Heart right ventricle (tissue), 16 donors: ENCODE measurements around the gene C11orf52. TPM values are rescaled to one million over a fixed set of nuclear protein-coding genes. Genes with fewer than 3 reads are reported as not detected.

Experiments
- ATAC-seq, 8 donors: fragments of 200-7000 bp; cut with Tn5 transposase; one replicate each; pipeline ENCODE4 v1.9.1; 2020; ENCODE audit warnings: mild to moderate bottlenecking in 8 of 8, moderate library complexity in 8 of 8, moderate number of reproducible peaks in 1 of 8
- DNase-seq, 2 donors: peaks; one replicate each; pipeline ENCODE4 v3.0.0-alpha.2; 2020
- H3K27ac ChIP-seq, 10 donors: fragments of 200-600 bp; sonication (generic) in 2 of 10; one replicate each; pipeline versions ENCODE4 v1.5.0 to v1.8.0; 2020 to 2022; ENCODE audit warnings: mild to moderate bottlenecking in 3 of 10
- H3K27me3 ChIP-seq, 7 donors: fragments of 200-600 bp; one replicate each; pipeline ENCODE4 v1.8.0; 2021 to 2022; ENCODE audit warnings: mild to moderate bottlenecking in 2 of 7
- H3K36me3 ChIP-seq, 9 donors: fragments of 200-600 bp; sonication (generic) in 1 of 9; one replicate each; pipeline versions ENCODE4 v1.5.0 to v1.8.0; 2020 to 2022; ENCODE audit warnings: mild to moderate bottlenecking in 2 of 9
- H3K4me1 ChIP-seq, 9 donors: fragments of 200-600 bp; sonication (generic) in 1 of 9; one replicate each; pipeline versions ENCODE4 v1.5.0 to v1.8.0; 2020 to 2022; ENCODE audit warnings: mild to moderate bottlenecking in 4 of 9
- H3K4me3 ChIP-seq, 10 donors: fragments of 200-600 bp; sonication (generic) in 2 of 10; one replicate each; pipeline versions ENCODE4 v1.5.0 to v1.8.0; 2020 to 2022; ENCODE audit warnings: mild to moderate bottlenecking in 7 of 10, moderate library complexity in 2 of 10
- H3K9me3 ChIP-seq, 11 donors: fragments of 200-600 bp in 10 of 11; sonication (generic) in 2 of 11; one replicate each; pipeline versions ENCODE4 v1.5.0 to v1.8.0; 2013 to 2022; ENCODE audit warnings: mild to moderate bottlenecking in 2 of 11, control low read depth in 1 of 11, moderate library complexity in 1 of 11
- CTCF ChIP-seq, 9 donors: fragments of 200-600 bp; sonication (generic) in 2 of 9; IDR thresholded peaks; one replicate each; pipeline versions ENCODE4 v1.5.0 to v1.8.0; 2021 to 2022; ENCODE audit warnings: antibody characterized with exemption in 9 of 9, mild to moderate bottlenecking in 5 of 9, moderate library complexity in 1 of 9
- WGBS, 2 donors: extraction: QIAGEN DNeasy Blood & Tissue Kit; methylation state at CpG; one replicate each; pipeline ENCODE4 v1.1.7; 2013; ENCODE audit warnings: inconsistent platforms in 1 of 2; 5-methylcytosine and 5-hydroxymethylcytosine counted together
- intact Hi-C, 10 donors: fragments of 100-400 bp; cut with DNase I; formaldehyde crosslinking; loops; one replicate each; pipeline versions ENCODE4 v1.11.1 to v1.14.2; 2022
- polyA plus RNA-seq, 2 donors: library from polyadenylated mRNA; stranded (reverse); fragments of 200-250 nt; gene quantifications; one replicate each; pipeline ENCODE4 v1.2.3, GENCODE V29; 2013
- total RNA-seq, 10 donors: library from RNA; stranded (reverse); fragmentation: NEBNext Ultra II Directional in 3 of 10; extraction: Animal tissue kit (Norgen Biotek cat#: 25700) in 3 of 10; gene quantifications; one replicate each; pipeline versions ENCODE4 v1.2.1 to v1.2.4, GENCODE V29; 2021 to 2023
- donor health status: Arrhythmogenic right ventricular cardiomyopathy.
- donor health status: ischemic (EF 13 %, LVEDD 7.1; RV severe dilation, severe dysfunction).
- donor health status: healthy with polysubstance abuse.
- donor health status: DM: no; HTN: yes; CAD: no.
- donor health status: DM: no; HTN: no; CAD: no.
- donor health status: ischemic (EF 25% LVEDD 6.9; RV normal size, moderate dysfunction).
- donor health status: ischemic (EF 25% LVEDD 5.7; RV mildly dilated, moderate dysfunction).
- donor health status: healthy.
- donor health status: DM: yes; HTN: yes; CAD: no.
- donor health status: Ischemic cardiomyopathy.
- donor health status: ischemic (EF 35%, LVEDD 5.7; RV mildly dilated, moderate dysfunction).
- donor health status: nonischemic (EF 11% LVEDD 7.7; RV severe dilation, severe dysfunction).
- donor health status: DM: yes; HTN: yes; CAD: no.
- donor health status: PGD.
- donor health status: ischemic (EF 29% LVEDD 5.4; RV normal size, mild dysfunction).
- donor health status: nonischemic (EF 23%, LVEDD 6.1; RV moderate dilation, normal function).

C11orf52 gene
- total and polyA plus RNA-seq, 12 donors = 0.48 to 4.1 (median 2.1) TPM

DNA sequence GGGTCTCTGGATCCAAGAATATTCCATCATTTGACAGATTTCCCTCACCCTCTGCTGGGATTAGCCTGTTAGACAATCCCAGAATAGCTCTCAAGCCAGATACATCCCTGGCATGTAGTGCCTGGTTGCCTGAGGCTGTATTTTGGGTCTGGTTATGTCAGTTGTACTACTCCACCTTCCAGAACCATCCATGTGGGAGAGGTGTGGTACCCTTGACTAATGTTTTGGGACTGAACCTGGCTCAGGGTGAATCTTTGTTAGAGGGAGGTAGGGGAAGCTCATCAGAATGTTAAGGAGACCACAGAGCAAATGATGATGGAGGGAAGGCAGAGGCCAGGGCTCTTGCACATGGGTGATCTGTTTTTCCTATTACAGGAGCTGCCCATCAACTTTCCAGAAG lies 5.2 kb downstream of the C11orf52 start:
- no peak for TF ChIP-seq CTCF (IDR thresholded peaks at IDR 0.05)
- Histone ChIP-seq H3K27me3 (no peaks in the 10 kb centered on the region), H3K9me3 (no peaks in the 10 kb centered on the region), H3K27ac (peak overlapping the region; percentile 70 to 95 (median 91)), H3K4me1 (peaks cover 5 to 58% (median 41%) of the 10 kb centered on the region in 9 donors), H3K36me3 (no peaks in the 10 kb centered on the region), H3K4me3 (peak overlapping the region in 3 of 10 donors; percentile 31 to 43 (median 34))
- DNase-seq (no peak), ATAC-seq (peak in 1 of 8 donors; percentile 27)
- intact Hi-C loops = loop anchor here in 4 of 10 donors (5.0 to 10.0 kb wide), 3 partner anchors 47 to 161 kb away; partner anchors contain the start of genes CFAP68 (in 3 of the 4), FDXACB1 (in 3 of the 4), ALG9 (in 2 of the 4) and SDHD (in 1 of the 4)

DNA sequence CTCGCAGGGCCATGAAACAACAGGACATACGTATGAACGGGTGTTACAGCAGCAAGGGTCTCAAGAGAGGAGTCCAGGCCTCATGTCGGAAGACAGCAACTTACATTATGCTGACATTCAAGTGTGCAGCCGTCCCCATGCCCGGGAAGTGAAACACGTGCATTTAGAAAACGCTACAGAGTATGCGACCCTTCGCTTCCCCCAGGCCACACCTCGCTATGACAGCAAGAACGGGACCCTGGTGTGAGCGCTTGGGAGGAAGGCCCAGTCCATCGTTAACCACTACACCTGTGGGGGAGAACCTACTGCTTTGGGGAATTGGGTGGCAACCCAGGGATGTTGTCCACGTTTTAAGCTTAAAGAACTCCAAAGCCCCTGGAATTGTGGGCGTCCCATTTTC lies 7.2 kb downstream of the C11orf52 start:
- Histone ChIP-seq H3K27me3 (no peaks in the 10 kb centered on the region), H3K4me3 (peak overlapping the region in 5 of 10 donors; percentile 22 to 58 (median 52)), H3K27ac (peak overlapping the region in 9 of 10 donors; percentile 71 to 94 (median 86)), H3K9me3 (no peaks in the 10 kb centered on the region), H3K4me1 (peaks cover 5 to 56% (median 40%) of the 10 kb centered on the region in 9 donors), H3K36me3 (no peaks in the 10 kb centered on the region)
- 92 to 93% methylated on average over 16 of the region's 16 CpGs for WGBS, 2 donors
- ATAC-seq (no peak), DNase-seq (no peak)
- TF ChIP-seq CTCF (IDR thresholded peaks at IDR 0.05) = no peak
- intact Hi-C loops = loop anchor here in 7 of 10 donors (2.0 to 10.0 kb wide), 5 partner anchors 44 to 161 kb away; partner anchors contain the start of genes CFAP68 (in 4 of the 7), FDXACB1 (in 4 of the 7), SDHD (in 3 of the 7) and TIMM8B (in 3 of the 7)

DNA sequence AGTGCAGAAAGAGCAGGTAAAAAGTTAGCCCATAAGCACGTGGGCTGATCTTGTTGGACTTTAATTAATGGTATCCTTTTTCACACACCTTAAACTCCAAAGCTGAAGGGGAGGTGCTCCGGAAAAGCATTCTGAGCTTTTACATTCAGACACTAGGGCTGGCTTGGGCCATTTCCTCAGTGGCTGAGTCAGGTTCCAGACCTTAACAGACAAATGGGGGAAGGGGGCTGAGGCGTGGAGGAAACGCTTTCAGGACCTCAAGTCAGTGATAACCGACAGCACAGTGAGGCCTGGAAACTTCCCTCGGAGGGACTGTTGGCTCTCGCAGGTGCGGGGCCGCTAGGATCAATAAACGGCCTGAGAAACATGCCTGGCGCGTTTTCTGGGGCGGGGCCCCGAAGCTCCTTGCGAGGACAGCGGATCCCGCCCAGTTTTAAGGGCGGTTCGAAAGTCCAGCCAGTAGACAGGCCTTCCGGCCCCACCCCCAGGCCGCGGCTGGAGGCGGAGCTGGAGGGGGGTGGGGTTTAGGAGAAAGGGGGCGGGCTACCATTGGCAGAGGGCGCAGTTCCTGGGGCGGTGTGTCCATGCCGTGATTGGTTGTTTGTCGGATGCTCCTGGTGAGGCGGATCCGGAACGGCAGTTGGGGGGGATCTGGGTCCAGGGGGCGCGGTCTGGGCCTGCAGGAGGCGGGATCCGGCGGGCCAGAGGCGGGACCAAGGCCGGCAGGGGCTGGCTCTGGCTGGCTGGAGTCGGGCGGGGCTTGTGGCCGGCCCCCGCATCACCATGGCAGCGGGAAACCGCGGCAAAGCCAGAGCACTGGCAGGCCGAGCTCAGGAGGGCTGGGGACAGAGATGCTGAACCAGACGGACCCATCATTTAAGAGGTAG lies 8.0 kb downstream of the C11orf52 start:
- peak; percentile 95 to 97 (median 96) for ATAC-seq
- peak overlapping the region; percentile 39 to 94 (median 86) for H3K27ac ChIP-seq
- no peaks in the 10 kb centered on the region for H3K9me3 ChIP-seq
- 0 to 1% methylated on average over 45 to 47 of the region's 47 CpGs for WGBS, 2 donors
- no peaks in the 10 kb centered on the region for H3K27me3 ChIP-seq
- peak; percentile 96 to 97 for DNase-seq
- intact Hi-C loops = loop anchor here in 7 of 10 donors (1.0 to 10.0 kb wide), 6 partner anchors 44 to 161 kb away; partner anchors contain the start of genes CFAP68 (in 6 of the 7), FDXACB1 (in 6 of the 7), SDHD (in 3 of the 7) and TIMM8B (in 3 of the 7)
- H3K4me3 ChIP-seq = peak overlapping the region in 9 of 10 donors; percentile 22 to 58 (median 52)
- no peaks in the 10 kb centered on the region for H3K36me3 ChIP-seq
- H3K4me1 ChIP-seq = peaks cover 5 to 54% (median 40%) of the 10 kb centered on the region in 9 donors
- TF ChIP-seq CTCF (IDR thresholded peaks at IDR 0.05) = peak in 1 of 9 donors; percentile 5

- ATAC-seq (no peak), DNase-seq (no peak)
- intact Hi-C loops = loop anchor here in 7 of 10 donors (5.0 to 10.0 kb wide), 5 partner anchors 47 to 154 kb away; partner anchors contain the start of genes SDHD (in 2 of the 7) and TIMM8B (in 2 of the 7)
- Histone ChIP-seq H3K9me3 (no peaks in the 10 kb centered on the region), H3K27me3 (no peaks in the 10 kb centered on the region), H3K4me1 (peaks cover 0 to 37% (median 23%) of the 10 kb centered on the region in 9 donors), H3K36me3 (no peaks in the 10 kb centered on the region), H3K27ac (no peak overlapping the region), H3K4me3 (no peak overlapping the region)
- WGBS, 2 donors = 84 to 86% methylated on average over 4 of the region's 4 CpGs
- TF ChIP-seq CTCF (IDR thresholded peaks at IDR 0.05) = no peak
Observed at GRCh38 chr11:111930472-111930871, 11.8 kb downstream of the C11orf52 start.
